ENCODE results near the gene AGAP1.

The AGAP1 gene

DNA sequence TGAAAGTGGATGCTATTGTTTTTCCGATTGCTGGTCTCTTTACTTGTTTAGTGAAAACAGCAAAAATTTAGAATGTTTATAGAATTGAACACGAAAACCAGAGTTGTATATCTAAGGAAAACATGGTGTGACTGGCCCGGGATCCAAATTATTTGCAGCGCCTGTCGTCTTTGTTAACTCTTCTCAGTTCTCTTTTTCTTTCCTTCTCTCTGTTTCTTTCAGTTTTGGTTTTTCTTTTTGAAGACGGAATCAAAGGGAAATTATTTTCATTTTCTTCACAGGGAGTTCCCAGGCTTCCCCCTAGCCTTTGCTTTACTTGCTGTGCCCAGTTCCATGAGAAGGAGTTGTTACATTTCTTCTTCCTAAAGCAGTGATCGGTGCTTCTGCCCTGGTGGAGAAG, 76.0 kb downstream of the AGAP1 start:
- DNase-seq (ENCODE audit: low spot score): no peak

GRCh38 chr2:235570256-235570655, 76.4 kb downstream of the AGAP1 start:
- no peak for DNase-seq (ENCODE audit: low spot score)

DNA sequence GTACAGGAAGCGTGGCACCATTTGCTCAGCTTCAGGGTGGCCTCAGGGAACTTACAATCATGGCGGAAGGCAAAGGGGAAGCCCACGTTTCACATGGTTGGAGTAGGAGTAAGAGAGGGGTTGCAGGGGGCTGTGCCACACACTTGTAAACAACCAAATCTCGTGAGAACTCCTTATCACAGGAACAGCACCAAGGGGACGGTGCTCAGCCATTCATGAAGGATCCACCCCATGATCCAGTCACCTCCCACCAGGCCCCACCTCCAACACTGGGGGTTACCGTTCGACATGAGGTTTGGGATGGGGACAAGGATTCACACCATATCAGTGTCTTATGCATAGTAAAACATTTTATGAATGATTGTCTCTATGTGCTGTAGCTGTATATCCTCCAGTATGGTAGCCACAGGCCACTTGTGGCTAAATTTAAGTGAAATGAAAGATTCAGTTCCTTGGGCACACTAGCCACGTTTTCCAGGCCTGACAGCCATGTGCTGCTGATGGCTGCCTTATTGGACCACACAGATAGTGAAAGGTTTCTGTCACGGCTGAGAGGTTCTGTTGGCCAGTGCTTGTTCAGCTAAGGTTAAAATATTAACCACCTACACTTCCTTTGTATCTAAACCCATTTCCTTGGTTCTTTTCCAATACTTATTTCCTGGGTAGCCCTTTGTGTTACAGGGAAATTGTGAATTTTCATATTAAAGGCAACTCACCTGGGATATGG, 77.3 kb downstream of the AGAP1 start:
- no peak for DNase-seq (ENCODE audit: low spot score)

DNA sequence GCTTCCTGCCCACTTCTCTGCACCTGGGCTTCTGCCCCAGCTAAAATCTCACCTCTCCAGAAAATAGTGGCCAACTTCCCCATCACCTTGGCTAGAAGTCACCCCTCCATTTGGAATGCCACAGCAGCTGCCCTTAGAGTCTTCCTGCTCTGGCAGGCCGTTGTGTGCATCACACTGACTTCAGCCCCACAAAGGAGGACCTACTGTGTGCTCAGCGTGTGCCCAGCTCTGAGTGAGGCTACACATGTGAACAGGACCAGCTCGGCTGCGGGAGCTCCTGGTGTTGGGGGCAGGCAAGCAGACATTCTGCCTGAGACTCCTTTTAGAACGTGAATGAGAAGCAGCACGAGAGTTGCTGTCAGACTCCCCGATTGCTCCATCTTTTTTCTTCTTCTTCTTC, 78.7 kb downstream of the AGAP1 start:
- DNase-seq (ENCODE audit: low spot score): no peak

DNA sequence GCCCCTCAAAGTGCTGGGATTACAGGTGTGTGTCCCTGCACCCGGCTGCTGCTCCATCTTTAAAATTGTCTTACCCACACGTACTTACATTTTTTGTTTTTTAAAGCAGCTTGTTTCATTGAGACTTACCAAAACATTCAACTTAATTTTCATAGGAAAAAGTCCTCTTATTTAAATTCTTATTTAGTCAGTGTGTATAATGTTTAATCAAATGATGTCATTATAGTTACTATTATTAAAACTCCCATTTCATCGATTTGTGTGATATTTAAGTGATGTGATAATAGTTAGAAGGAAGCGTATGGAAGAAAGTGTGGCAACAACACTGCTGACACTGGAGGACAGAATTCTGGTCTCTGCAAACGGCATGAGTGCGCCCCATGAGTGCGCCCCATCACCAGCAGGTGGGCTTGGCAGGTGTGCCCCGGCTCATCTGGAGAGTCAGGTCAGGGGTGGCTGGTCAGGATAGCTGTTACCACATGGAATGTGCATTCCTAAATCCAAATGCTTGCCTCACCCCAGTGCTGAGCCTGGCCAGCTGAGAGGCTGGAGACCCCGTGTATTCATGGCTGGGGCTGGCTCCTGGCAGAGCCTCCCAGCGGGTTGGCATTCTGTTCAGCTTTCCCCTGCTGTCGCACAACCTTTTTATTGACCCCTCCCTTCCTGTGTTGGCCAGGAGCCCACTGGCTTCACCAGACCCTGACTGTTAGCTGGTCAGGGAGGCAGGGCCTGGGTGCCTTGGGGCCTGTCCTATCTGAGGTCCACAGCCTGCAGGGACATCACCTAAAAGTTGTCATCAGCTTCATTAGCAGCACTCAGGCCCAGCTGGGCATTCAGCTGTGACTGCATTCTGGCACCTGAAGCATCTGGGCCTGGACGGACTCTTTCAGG, 79.7 kb downstream of the AGAP1 start:
- no peak for DNase-seq (ENCODE audit: low spot score)

DNA sequence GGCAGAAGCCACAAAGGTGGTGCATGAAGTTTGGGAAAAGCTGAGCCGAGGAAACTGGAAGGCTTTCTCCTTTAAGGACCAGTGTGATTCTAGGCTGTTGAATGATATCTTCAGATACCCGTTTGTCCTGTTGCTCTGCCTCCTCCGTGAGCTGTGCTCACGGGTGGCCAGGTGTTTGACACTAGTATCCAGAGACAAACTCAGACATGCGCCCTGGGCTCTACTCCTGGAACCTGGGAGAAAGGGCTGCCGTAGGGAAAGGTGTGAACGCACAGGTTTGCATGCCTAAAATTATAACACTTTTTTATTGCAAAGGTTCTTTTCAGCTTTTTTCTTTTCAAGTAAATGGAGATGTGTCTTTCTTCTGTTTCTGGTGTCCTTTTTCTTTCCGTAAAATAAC, 81.6 kb downstream of the AGAP1 start:
- no peak for DNase-seq (ENCODE audit: low spot score)

DNA sequence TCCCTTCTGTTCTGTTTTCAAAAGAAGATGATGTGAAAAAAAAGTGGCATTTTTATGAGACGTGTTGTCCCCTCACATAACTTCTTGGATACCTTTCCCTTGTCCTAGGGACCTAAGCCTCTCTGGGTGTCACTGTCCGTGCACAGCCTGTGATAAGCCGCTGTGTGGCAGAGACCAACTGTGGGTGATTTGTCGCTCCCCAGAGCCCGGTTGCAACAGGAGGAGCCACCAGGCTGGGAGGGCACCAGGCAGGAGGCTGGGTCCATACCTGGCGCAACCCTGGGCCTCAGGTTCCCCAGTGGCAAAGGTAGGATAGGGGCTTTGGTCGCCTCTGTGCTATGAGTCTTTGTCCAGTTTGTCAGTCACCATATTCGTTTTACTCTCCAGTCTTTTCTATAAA, 82.1 kb downstream of the AGAP1 start:
- no peak for DNase-seq (ENCODE audit: low spot score)

DNA sequence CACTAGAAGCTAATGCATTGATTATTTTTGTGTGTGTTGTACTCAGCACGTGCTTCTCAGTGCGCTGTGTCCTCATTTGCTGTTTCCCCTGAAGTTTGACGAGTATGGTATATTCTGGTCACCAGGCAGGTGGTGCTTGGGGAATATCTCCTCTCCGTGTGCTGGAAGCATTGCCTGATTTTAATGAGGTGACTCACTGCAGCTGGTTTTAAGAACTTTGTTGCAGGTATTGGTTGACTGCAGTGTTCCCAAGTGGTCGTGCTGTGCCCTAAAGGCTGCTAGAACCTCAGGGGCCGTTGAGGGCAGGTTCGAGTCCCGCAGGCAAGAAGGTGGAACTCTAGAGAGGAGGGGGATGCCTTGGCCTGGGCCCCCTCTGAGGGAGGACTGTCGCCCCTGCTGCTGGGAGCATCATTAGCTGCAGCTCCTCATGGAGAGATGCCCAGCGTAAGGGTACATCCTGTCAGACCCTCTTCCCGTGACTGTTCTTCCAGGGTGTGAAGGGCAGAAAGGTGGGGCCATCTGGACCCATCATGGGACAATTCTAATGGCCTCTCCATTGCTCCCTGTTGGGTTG, 82.6 kb downstream of the AGAP1 start:
- no peak for DNase-seq (ENCODE audit: low spot score)

DNA sequence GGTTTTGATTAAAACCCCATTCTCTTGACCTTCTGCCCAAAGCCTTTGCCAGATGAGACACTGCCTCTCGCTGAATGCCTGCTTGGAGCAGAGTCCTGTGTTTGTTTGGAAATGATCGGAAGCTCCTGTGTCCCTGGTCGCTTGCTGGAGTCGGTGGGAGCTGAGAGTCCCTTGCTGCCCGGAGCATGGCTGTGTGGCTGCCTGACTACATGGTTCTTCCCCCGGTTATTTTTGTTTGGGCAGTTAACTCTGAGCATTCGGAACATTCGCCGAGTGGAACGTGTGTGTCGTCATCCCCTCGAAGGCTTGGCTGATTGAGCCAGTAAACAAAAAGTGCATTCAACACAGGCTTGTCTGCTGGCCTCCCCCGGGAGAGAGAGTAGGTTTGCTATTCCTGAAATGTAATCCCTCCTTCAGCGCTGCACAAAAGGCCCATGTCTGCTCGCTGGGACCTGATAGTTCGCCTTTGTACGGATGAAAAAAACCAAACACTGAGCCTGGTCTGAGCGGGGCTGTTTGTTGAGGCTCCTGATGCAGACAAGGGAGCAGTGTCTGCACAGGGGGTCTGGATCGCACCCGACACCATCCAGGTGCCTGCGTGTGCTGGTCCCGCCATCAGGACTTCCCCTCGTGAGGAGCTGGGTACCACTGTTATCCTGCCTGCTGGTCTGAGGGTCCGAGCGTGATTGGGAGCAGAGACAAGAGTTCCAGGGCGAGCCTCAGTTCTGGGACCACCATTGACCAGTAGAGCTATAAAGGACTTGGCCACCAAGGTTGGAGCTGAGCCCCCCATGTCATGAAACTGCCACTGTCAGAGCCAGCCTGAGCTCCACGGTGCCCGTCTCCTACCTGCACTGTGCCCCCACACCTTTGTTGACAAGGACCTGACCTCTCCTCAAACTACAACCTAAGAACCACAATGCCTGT, 83.8 kb downstream of the AGAP1 start:
- DNase-seq (ENCODE audit: low spot score): no peak

GRCh38 chr2:235579128-235579527, 85.3 kb downstream of the AGAP1 start:
- DNase-seq (ENCODE audit: low spot score): no peak

DNA sequence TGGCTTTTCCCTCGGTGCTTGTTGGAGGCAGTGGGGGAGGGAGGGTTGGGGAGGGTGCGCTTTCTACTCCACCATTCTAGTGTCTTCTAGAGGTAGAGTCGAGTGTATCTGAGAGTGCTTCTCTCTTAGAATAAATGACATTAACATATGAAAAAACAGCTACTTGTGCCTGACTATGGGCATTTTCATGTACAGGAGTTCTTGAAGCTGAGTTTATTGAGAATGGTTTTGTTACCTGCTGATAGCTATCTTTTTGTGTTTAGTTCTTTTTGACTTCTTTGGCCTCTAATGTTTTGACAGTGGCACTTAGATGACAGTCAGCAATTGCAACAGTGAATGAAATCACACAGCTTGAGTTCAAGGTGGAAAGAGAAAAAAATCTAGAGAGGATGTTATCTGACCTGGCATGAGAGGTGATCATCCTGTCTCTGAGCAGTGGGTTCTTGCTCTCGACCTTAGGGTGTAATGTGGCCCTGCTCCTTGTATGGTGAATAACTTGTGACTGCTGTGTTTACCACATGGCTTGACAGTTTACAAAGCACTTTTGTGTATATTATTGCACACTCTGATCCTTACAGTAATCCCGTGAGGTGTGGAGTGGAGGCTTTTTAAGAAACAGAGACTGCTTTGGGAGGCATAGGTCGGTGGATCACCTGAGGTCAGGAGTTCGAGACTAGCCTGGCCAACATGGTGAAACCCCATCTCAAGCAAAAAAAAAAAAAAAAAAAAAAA, 86.7 kb downstream of the AGAP1 start:
- no peak for DNase-seq (ENCODE audit: low spot score)

DNA sequence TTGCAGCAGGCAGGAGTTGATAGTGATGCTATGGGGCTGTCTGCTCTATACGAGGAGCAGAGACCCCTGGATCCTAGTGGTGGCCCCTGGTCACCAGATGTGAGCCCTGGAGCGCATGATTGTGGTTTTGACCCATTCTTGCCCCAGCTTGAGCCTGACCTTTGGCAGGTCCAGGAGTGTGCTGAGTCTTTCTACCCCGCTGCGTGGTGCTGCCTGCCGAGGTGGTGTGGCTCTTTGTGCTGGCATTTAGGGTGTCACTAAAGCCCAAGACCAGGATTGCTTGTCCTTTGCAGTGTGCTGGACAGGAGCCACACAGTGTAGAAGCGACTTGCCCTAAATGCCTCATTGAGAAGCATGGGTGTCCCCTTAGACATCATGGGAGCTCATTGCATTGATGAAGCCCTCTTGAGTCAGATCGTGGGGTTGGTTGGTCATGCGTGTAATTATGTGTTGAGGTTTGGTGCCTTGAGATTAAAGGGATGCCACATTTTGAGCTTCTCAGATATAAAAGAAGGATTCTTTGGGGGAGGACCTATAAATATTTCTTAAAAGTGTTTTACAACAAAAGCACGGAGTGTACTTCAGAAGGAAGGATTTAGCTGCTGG, 88.3 kb downstream of the AGAP1 start:
- no peak for DNase-seq (ENCODE audit: low spot score)

GRCh38 chr2:235582729-235583128, 88.9 kb downstream of the AGAP1 start:
- no peak for DNase-seq (ENCODE audit: low spot score)

DNA sequence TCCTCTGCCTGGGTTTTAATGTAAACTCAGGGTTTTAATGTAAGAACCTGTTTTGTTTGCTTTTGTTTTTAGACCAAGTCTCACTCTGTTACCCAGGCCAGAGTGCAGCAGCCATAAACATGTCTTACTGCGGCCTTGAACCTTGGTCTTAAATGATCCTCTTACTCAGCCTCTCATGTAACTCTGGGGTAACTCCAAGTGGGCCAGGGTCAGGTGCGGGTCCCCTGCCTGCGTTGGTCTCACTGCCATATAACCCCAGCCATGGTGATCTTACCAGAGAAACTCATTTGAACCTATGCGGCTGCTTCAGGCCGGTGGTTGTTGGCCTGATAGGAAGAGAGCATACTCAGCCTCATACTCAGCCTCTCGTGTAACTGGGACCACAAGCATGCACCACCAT, 89.3 kb downstream of the AGAP1 start:
- DNase-seq (ENCODE audit: low spot score): no peak

- DNase-seq (ENCODE audit: low spot score): no peak
These were observed 90.2 kb downstream of the AGAP1 start for GRCh38 chr2:235583925-235584637.

DNA sequence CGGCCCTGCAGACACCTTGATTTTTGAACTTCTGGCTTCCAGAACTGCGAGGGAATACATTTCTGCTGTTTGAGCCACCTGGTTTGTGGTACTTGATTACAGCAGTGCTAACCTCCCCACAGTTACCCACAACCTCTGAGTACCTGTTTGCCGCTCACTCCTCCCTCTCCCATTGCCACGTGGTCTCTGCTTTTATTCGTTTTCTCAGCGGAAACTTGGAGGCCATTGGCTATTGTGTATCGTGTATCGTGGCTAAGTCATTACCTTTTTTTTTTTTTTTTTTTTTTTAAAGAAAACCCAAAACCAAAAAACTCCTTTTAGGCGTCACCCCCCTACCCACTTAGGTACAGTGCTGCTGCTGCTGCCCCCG, 90.8 kb downstream of the AGAP1 start:
- no peak for DNase-seq (ENCODE audit: low spot score)

- no peak for DNase-seq (ENCODE audit: low spot score)
These were observed 93.4 kb downstream of the AGAP1 start for GRCh38 chr2:235587202-235587601.

- DNase-seq (ENCODE audit: low spot score): peak; percentile 53
These were observed 94.9 kb downstream of the AGAP1 start for GRCh38 chr2:235588750-235589149.

GRCh38 chr2:235591231-235591730, 97.4 kb downstream of the AGAP1 start:
- DNase-seq (ENCODE audit: low spot score): no peak

- no peak for DNase-seq (ENCODE audit: low spot score)
These were observed 98.1 kb downstream of the AGAP1 start for GRCh38 chr2:235591921-235592320.

Data from left forelimb (tissue), 1 donor.